Cerebellar nuclear complex (tissue), 1 donor: Measurements from ENCODE around the gene CADPS.

Experiments used
- DNase-seq, 2 experiments: peaks; one replicate each; lab custom pipeline; 2025; lab: John Stamatoyannopoulos, UW

Gene CADPS

DNA sequence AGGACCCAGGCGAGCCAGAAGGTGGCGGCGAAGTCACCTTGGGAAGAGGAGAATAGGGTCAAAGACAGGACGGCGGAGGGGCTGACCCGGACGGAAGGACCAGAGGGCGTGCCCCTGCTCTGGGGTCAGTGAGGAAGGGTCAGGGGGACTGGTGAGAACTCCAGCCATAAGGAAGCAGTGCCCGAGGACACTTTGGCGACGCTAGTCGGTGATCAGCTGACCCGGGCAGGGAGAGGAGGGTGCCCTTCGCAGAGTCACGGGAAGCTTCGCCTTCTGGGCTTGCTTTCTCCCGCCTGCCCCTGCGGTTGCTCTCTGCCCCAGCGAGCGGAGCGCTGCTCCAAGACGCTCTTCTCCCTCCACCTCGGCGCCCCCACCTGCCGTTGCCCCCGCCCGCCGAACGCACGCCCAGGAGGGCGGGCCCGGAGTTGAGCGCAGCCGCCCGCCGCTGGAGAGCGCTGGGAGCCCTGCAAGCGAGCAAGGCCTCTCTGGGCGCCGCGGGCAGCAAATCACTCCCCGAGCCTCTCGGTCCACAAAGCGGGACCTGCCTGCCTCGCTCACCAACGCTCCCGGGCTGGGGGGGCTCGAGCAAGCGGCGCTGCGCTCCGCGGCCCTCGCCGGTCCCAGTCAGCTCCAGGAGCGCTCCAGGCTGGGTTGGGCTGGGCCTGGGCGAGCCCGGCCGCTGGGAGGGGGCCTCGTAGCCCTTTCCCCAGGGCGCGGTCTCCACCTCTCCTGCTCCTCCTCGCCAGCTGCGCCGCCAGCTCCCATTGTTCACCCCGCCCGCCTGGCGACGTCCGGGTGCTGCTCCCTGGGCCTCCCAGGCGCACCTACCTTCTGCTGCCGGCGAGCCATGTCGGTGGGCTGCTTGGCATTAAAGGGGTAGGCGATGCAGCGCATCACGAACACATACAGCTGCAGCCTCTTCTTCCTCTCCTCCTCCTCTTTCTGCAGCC, 1.2 kb downstream of the CADPS start:
- DNase-seq = peak in 1 of 2 experiments; percentile 27

DNA sequence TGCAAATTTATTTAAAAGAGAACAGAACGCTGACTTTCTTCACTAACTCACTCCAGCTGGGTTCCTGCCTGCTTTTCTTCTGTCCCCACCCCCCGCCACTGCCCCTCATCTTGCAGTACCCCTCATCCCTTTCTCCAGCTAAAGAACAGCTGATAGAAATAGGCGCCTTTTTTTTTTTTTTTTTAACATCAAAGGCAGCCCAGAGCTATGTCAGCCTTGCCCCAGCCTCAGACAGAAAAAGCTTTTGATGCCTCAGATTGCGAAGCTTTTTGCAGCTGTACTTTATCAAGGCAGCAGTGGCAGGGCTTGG, 1.8 kb downstream of the CADPS start:
- peak in 1 of 2 experiments; percentile 9 for DNase-seq

DNA sequence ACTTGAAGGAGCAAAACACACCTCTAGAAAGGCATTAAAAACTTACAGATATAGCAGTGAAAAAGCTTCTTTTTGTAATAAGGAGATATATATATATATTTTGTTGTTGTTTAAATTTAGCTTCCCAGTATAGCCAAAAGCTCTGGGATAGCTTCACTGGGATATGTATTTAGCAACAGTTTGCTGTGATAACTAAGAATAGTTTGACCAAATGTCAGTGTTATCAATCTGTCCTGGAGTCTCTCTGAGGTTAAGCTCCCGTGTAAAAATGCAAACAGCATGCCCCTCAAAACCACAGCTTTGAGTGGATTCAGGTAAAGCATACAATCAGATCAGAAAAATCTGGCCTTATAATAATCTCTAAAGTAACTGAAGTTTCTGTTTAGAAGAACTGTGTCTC, 2.9 kb downstream of the CADPS start:
- DNase-seq = no peak

DNA sequence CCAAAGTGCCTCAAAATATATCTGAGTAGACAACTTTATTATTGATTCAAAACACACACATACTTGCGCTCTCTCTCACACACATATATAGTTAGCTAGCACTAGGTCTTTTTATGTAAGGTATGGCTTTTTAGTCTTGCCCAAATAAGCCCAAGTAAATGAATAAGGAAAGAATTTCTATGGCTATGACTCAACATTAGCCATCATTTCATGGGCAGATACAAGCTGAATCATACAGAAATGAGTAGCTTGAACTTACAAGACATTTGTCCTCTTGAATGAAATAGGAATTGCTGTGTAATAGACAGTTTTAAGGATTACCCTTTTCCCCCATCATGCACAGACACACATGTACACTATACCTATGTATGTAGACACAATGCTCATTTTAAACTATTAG, 4.9 kb downstream of the CADPS start:
- DNase-seq = no peak

DNA sequence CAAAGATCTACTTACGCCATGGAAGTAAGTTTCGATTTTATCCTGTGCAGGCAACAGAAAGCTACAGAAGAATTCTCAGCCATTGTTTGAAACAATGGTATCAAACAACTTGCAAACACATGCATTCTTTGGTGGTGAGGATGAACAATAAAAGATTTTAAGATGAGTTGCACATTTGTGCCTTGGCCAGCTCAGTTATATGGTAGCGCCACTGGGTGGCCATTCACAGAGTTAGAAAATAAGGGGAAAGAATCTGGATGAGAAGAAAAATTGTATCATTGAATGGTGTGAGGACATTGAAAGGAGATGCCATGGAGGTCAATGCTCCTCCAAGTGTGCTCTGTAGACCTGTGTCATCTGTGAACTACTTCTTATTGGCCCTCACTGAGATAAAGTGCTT, 11.6 kb downstream of the CADPS start:
- no peak for DNase-seq

DNA sequence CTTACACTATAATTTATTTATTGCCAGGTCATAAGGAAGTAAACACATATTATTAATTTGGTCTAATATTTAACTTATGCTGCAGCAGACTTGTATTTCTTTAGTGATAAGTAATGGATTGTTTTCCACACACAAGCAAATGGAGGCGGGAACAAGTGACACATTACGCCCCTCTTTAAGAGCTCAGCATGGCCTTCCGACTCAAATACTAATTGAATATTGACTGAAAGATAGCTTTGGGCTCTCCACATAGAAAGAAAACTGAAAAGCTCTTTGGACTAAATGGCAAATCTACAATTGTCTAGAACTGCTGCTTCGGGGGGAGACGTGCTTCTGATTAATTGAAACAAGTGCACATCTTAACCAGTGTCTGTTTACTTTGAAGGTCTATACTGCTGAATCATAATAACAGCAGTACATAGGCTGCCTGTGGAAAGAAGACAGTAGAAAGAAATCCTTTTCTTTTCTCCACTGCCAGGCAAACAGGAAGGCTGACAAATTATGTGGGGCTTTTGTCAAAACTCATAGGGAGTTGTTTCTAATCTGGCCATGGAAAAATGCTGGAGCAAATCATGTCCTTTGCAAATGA, 15.9 kb downstream of the CADPS start:
- no peak for DNase-seq

DNA sequence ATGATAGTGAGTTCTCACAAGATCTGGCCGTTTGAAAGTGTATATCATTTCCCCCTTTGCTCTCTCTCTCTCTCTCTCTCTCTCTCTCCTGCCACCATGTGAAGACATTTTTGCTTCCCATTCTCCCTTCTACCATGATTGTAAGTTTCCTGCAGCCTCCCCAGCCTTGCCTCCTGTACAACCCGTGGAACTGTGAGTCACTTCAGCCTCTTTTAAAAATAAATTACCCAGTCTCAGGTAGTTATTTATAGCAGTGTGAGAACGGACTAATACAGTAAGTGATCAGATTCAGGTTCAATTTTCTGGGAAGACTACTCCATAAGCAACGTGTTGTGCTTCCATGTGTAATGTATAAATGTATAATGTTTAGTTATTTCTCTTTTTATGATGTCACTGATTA, 29.2 kb downstream of the CADPS start:
- no peak for DNase-seq

DNA sequence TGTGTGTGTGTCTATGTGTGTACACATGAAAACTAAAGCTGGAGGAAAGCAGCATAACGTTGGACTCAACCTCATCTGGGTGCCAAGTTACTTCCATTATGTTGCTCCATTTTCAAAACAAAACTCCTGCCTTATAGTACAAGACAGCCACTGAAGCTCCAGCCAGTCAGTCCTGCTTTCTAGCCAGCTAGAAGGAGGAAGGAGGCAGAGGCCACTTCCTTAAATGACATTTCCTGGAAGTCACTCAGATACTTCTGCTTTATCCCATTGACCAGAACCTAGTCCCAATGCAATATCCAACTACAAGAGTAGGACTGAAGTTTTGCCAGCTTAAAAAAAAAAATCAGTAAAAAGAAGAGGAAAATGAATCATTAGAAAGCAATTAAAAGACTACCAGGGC, 31.7 kb downstream of the CADPS start:
- no peak for DNase-seq

DNA sequence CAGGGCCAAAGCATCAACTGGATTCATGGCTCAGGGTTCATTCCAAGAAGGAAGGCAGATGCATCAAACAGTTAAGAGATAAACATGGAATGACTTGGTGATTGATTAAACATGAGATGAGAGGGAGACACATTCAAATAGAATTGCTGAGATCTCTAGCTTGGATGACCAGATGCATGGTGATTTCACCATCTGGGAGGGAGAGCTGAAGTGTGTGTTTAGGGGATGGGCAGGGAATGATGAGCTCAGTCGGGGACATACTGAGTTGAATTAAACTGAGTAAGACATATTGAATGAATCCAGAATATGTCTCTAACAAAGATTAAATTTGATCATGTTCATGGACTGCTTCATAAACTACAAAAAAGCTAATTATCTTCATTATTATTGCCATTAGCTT, 35.5 kb downstream of the CADPS start:
- DNase-seq = no peak

DNA sequence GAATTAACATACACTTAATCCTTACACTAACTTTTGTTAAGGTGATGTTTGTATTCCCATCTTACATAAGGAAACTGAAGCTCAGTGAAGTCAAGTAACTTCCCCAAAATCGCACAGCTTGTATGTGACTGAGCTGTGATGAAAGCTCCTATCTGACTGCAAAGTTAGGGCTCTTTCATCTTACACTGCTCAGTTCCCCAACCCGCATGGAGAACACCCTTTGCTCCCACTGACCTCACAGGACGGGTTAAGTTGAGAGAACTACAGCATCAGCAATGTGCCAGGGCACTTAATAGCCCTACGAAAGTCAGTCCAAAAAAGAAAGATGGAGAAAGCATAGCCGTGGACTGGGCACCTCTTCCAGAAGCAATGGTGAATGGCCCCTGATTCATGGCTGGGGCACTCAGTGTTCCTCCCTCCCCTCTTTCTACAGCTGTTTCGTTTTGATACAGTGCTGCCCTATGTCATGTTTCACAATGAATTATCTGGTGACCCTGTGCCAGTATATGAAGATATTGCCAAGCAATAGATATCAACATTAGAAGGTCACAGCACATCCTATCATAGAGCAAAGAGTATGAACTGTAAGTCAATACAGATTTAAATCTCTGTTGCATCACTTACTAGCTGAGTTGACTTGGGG, 38.0 kb downstream of the CADPS start:
- DNase-seq = no peak

DNA sequence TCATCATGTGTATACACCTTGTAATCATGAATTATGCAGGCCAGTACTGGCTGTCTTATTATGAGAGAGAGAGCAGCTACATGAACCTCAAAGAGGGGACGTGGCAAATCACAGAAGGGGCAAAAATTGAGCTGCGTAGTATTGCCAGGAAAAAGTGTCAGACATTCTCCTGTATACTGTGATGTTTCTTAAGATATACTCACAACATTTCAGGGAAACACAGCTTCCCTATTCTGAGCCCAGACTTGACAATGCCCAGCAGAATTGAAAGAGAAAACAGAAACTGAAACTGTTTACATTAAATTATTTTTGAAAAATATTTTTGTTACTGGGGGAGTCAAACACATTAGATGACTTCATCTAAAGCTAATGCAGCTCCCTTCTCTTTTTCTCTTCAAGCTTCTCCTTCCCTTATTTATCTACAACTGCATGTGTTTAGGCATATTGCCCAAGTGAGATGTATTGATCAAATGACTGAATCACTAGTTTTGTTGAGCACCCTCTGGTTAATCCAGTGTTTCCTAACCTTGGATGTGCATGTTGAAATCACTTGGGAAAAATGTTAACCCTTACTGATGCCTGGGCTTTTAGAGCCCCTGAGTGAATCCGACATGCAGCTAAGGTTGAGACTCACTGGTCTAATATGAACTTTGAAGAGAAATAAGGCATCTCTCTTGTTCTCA, 39.5 kb downstream of the CADPS start:
- no peak for DNase-seq

DNA sequence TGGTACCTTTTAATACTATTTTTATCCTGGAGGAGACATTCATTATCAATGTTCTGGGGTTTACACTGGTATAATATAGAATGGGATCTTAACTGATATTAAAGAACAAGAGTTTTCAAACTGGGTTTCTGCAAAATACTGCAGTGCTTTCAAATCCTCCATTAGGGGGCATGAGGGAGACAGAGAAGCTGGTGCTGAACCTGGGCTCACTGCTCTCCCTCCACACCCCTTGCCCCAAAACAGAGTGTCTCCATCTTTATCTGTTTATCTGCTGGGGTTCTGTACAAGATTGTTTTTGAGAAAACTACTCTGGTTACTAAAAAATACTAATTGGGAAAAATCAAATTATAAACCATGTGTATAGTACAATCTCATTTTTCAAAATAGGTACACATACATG, 41.7 kb downstream of the CADPS start:
- DNase-seq = no peak

DNA sequence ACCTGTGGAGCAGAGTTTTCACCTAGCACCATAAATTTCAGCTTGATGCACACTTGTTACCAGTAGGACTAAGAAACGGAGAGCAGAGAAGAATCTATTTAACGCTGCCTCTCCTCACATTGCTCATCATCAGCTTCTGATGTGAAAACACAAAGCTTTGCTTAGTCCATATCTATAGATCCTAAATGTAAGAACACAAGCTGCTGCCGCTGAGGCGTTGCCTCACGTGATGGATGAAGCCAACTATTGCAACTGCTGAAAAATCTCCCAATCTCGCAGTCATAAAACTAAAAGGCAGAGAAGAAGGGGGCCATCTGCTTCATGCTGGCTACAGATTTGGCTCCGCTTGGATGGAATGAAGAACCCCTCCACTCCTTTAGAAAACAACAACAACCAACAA, 42.7 kb downstream of the CADPS start:
- no peak for DNase-seq

DNA sequence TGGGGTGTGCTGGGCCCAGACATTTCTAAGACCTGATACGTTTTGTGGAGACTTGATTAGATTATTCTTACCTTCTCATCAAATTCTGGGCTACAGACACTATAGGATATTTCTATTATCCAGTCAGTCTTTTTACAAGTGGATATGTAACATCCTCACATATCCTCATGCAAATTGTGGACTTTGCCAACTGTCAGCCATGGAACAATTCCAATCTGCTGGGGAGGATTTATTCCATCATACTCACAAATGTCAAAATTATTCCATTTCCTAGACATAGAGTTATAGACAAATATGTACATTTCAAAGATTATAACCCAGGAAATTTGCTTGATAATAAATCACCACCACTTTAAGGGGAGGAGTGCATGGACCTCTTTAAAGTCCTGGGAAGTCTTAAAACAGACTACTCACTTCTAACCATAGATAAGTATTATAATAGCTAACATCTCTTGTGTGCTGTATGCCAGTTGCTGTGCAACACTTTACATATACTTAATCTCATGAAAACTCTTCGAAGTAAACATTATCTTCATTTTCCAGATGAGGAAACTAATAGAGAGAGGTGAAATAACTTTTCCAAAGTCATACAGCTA, 44.4 kb downstream of the CADPS start:
- no peak for DNase-seq

DNA sequence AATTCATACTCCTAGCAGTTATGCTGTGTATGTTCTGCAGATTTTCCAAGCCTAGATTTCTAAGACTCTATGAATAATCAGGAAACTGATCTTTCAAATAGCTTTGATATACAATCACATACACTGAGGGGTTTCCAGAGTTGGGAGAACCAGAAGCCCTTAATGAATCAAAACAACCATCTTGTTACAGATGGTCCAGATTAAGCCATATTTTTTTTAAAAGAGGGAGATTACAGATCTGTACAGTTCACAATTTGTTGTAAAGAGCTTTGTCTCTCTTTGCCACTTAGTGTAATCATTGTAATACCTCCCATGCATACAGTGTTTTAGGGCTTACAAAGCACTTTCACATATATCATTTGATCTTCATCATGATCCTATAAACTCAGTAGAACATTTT, 47.7 kb downstream of the CADPS start:
- DNase-seq = no peak

DNA sequence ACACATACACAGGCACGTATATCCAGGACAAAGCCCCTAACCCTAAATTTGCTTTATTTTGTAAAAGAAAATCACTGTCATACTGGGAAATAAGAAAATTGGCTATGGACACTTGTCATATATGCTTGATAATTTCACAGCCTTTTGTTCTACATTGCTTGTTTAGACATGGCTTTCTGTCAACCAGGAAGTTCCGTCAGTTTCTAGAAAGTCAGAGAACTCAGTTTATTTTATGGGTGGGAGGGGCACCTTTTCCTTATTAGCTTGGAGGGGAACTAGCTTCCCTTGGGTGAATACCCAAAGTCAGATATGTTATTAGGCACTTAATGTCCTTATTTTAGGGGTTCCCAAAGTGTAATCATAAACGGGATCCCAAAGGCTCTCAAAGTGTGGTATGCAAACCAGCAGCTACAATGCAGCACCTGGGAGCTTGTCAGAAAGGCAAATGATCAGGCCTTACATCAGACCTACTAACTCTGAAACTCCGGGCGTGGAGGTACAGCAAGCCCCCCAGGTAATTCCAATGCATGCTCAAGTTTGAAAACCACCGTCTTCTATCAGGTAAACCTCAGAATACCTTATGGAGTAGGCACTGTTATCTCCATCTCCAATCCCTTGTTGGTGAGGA, 50.1 kb downstream of the CADPS start:
- no peak for DNase-seq

DNA sequence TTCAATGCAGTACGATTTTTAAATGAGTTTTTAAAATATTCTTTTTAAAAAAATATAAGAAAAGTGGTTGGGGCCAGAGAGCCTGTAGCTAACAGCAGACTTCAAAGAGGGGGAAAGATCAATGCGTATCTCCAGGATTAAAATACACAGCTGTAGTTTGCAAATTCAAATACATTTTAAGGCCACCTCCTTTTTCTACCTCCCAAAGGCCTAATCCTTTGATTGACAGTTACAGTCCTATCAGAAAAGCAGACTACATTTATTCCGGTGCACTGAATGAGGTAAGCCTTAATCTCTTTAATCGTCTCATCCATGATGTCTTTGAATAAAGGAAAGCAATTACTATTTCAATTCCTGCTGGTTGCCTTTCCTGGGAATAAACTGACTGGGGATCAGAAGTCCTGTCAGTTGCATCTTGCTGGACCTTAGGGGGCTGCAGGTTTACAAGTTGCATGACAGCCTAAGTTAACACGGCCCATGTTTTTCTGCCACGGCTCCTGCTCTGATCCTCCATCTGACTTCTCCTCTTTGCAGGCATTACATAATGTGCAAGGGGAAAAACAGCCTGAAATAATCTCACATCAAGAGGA, 51.7 kb downstream of the CADPS start:
- no peak for DNase-seq

DNA sequence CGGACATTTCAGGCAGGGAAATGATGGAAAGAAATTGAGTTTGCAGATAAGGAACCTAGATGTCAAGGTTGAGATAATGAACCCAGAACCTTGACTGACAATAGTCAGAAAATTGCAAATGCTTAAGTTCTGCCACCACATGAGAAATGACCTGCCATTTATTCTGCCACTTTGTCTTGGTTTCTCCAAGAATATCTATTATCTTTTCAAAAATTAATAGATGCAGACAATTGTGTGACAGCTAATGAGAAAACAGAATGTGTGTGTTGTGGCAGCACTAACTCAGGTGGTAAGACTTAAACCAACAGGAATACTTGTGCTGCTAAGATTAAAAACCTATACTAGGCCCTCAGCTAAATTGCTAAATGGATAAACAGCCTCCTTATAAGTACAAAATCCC, 52.3 kb downstream of the CADPS start:
- DNase-seq = no peak

DNA sequence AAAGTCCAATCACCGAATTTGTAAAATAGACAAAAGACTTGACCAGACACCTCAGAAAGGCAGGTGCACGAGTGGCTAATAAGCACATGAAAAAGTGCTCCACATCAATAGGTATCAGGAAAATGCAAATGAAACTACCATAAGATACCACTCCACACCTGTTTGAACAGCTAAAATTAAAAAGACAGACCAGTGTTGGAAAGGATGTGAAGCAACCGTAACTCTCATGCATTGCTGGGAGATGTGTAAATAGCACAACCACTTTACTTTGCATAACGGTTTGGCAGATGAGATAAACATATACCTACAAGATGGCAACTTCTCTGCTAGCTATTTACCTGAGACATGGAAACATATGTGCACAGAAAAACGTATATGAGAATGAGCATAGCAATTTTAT, 56.9 kb downstream of the CADPS start:
- no peak for DNase-seq

DNA sequence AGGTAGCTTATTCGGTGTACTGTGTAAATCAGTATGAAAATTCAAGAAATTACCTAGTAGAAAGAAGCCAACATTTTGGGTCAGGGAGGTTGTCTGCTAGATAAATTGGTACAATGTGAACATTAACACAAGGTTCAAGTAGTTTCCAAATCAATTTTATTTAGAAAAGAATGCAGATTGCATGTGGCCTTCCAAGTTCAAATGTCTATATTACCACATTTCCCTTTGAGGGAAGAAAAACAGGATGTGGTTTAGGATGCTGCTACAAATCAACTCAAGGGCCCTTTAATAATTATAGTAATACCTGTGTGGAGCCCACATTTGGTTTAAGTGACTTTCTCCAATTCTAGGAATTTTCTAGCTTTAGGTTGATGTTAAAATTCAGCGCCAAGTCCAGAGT, 57.5 kb downstream of the CADPS start:
- DNase-seq = no peak

DNA sequence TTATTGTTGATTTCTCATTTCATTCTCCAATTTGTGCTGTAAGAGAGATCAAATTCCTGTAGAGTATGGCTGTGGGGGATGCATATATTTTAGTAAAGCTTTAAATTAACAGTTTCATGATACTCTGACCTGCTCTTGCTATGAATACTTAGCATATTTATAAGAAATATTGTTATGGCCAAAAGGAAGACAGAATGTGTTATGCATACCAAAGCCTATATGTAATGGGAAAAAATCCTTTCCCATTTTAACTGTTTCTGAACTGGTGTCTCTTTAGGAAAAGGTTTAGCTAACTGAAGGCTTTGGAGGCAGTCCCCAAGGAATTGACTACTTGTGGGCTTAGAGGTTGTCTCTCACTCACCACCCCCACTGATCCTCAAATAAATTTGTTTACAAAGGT, 59.2 kb downstream of the CADPS start:
- DNase-seq = no peak

DNA sequence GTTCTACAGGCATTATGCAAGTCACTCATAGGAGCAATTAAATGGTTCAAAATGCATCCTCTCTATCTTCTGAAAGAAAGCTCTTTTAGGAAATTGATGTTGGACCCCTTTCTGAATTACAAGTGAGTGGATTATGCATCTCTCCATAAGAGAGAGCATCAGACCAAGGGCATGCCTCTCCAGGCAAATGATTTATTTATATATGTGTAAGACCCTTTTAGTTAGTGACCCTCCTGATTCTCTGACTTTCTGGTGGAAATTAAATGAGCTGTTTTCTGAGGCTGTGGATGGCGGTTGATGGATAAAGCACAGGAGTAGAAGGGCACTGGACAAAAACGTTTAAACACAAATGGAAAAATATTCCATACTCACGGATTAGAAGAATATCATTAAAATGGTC, 62.6 kb downstream of the CADPS start:
- no peak for DNase-seq
